Measurements from ENCODE around the gene ULK4.

The ULK4 gene

DNA sequence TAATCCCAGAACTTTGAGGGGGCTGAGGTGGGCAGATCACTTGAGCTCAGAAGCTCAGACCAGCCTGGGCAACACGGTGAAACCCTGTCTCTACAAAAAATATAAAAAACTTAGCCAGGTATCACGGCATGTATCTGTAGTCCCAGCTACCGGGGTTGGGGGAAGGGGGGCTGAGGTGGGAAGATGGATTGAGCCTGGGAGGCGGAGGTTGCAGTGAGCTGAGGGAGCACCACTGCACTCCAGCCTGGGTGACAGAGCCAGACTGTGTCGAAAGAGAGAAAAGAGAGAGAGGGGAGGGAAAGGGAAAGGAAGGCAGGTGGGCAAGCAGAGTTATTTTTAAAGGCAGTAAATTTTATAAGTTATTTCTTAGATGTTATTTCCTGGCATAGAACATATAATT, 368.1 kb downstream of the ULK4 start:
- H3K4me3 ChIP-seq (ENCODE audit: control insufficient read depth, low read depth, low read length) = no peak overlapping the region
- no peak for DNase-seq (ENCODE audit: low read depth)
- TF ChIP-seq, protein P1, sequence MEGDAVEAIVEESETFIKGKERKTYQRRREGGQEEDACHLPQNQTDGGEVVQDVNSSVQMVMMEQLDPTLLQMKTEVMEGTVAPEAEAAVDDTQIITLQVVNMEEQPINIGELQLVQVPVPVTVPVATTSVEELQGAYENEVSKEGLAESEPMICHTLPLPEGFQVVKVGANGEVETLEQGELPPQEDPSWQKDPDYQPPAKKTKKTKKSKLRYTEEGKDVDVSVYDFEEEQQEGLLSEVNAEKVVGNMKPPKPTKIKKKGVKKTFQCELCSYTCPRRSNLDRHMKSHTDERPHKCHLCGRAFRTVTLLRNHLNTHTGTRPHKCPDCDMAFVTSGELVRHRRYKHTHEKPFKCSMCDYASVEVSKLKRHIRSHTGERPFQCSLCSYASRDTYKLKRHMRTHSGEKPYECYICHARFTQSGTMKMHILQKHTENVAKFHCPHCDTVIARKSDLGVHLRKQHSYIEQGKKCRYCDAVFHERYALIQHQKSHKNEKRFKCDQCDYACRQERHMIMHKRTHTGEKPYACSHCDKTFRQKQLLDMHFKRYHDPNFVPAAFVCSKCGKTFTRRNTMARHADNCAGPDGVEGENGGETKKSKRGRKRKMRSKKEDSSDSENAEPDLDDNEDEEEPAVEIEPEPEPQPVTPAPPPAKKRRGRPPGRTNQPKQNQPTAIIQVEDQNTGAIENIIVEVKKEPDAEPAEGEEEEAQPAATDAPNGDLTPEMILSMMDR (IDR thresholded peaks at IDR 0.05; ENCODE audit: control insufficient read depth, insufficient read depth, low read depth, low read length, missing control alignments) = no peak

DNA sequence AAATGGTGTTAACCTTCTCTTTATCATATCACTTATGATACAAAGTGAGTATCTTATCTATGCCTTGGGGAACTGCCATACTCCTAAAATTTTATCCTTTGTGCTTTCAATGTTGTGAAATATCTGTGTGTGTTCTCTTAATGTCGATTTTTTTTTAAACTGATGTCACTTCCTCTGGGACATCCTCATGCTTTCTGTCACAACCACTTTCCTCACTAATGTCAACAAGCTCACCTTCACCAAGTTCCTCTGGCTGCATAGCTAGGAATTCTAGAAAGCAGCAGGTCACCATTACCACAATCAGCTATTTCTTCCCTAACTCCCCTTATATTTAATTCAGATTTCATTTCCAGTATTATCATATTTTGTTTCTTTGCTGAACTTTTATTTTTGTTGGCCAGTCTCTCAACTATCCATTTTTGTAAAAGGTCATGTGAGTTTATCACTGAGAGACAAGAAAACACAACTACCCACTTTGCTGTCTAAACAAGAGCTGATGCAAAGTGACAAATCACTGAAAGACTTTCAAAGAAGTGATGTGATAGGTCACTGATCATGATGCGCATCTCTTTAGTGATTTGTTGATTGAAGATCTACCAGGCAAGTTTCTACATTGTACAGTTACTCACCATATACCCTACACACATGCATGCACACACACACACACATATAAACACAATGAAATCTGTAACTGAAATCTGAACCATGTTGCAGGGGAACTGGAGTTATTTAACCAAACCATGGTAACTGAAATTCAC, 369.0 kb downstream of the ULK4 start:
- DNase-seq (ENCODE audit: low read depth) = no peak
- no peak overlapping the region for H3K4me3 ChIP-seq (ENCODE audit: control insufficient read depth, low read depth, low read length)
- TF ChIP-seq, protein P1 (IDR thresholded peaks at IDR 0.05; ENCODE audit: control insufficient read depth, insufficient read depth, low read depth, low read length, missing control alignments) = no peak

DNA sequence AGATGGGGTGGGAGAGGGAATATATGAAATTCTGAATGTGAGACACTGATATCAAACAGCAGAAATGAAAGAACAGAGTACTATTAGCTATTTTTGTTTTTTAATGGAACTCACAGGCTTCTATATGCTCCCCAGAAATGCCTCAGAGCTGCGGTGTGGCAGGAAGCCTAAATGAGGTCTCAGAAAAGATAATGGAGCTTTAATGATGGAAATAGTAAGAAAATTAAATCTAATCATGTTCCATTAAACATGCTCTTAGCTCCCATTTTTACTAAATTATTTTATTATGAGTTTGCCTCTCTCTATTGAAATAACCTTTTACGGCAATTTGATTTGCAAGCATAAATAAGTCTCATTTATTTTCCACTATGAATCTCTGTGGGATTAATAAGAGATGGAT, 378.9 kb downstream of the ULK4 start:
- no peak overlapping the region for H3K4me3 ChIP-seq (ENCODE audit: control insufficient read depth, low read depth, low read length)
- DNase-seq (ENCODE audit: low read depth) = no peak
- TF ChIP-seq, protein P1 (IDR thresholded peaks at IDR 0.05; ENCODE audit: control insufficient read depth, insufficient read depth, low read depth, low read length, missing control alignments) = no peak

GRCh38 chr3:41581700-41582099, 380.2 kb downstream of the ULK4 start:
- no peak overlapping the region for H3K4me3 ChIP-seq (ENCODE audit: control insufficient read depth, low read depth, low read length)
- no peak for DNase-seq (ENCODE audit: low read depth)
- TF ChIP-seq, protein P1 (IDR thresholded peaks at IDR 0.05; ENCODE audit: control insufficient read depth, insufficient read depth, low read depth, low read length, missing control alignments) = no peak

DNA sequence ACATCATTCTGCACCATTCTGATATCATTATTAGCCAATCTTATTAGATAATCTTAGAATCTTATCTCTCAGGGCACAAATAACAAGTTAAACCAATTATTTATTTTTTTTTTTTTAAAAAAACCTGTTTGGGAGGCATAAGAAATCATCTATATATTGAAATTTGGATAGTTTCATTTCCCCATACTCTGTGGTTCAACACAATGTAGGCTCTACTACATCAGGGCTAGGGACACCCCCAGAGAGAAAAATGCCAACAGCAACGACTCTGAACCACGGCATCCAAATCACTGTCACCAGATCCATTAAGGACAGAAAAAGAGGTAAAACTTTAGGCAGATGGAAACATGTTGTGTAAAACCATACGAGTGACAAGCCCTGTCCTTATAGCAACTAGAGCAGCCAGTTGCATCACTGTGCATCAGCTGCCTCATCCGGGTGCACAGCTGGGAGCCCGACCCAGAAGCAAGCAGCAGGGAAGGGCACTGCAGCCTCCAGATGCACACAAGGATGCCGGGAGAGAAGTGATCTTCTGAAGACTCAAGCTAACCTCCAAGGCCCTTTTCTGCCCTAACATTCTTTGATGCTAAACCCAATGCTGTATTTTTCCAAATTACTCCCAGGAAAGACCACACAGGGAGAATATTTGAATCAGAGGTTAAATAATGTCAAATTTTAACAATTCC, 381.5 kb downstream of the ULK4 start:
- TF ChIP-seq, protein P1 (IDR thresholded peaks at IDR 0.05; ENCODE audit: control insufficient read depth, insufficient read depth, low read depth, low read length, missing control alignments) = no peak
- no peak for DNase-seq (ENCODE audit: low read depth)

DNA sequence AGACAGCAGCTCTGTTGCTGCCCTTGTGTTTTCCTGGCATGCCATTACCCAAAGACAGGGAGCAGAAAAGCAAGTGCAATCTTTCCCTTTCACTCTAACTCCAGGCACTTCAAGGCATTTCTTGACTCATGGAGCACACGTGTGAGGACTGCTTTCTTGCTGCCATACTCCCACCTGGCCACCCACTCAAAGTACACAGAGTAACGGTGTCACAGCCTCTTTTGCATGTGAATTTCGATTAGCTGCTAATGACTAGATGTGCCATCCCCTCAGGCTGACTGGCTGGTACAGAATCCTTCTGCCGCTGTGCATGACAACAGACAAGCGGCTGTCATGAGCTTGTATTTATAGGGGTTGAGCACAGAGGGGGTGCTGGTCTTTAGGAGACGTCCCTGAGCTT, 382.0 kb downstream of the ULK4 start:
- no peak overlapping the region for H3K4me3 ChIP-seq (ENCODE audit: control insufficient read depth, low read depth, low read length)
- no peak for DNase-seq (ENCODE audit: low read depth)
- TF ChIP-seq, protein P1 (IDR thresholded peaks at IDR 0.05; ENCODE audit: control insufficient read depth, insufficient read depth, low read depth, low read length, missing control alignments) = no peak

More for the DNA sequence above, 381.5 kb downstream of the ULK4 start:
- H3K4me3 ChIP-seq (ENCODE audit: control insufficient read depth, low read depth, low read length) = no peak overlapping the region
